Measurements from ENCODE around the gene CPXM2. TPM values are rescaled to one million over a fixed set of nuclear protein-coding genes. Genes with fewer than 3 reads are reported as not detected.

CPXM2 gene
- total RNA-seq, 1 donor from 2014 or later: 0.14 TPM

GRCh38 chr10:123795196-123795780 lies 96.3 kb downstream of the CPXM2 start:
- H3K27me3 Mint-ChIP-seq: peaks cover 13% of the 10 kb centered on the region
- no peak for DNase-seq (ENCODE audit: low spot score, unreplicated experiment)
- H3K36me3 Mint-ChIP-seq (ENCODE audit: insufficient read depth): no peaks in the 10 kb centered on the region
- no peak overlapping the region for H3K27ac Mint-ChIP-seq
- H3K9me3 Mint-ChIP-seq (ENCODE audit: low read depth): peaks cover 4% of the 10 kb centered on the region
- TF ChIP-seq, protein P1, sequence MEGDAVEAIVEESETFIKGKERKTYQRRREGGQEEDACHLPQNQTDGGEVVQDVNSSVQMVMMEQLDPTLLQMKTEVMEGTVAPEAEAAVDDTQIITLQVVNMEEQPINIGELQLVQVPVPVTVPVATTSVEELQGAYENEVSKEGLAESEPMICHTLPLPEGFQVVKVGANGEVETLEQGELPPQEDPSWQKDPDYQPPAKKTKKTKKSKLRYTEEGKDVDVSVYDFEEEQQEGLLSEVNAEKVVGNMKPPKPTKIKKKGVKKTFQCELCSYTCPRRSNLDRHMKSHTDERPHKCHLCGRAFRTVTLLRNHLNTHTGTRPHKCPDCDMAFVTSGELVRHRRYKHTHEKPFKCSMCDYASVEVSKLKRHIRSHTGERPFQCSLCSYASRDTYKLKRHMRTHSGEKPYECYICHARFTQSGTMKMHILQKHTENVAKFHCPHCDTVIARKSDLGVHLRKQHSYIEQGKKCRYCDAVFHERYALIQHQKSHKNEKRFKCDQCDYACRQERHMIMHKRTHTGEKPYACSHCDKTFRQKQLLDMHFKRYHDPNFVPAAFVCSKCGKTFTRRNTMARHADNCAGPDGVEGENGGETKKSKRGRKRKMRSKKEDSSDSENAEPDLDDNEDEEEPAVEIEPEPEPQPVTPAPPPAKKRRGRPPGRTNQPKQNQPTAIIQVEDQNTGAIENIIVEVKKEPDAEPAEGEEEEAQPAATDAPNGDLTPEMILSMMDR (IDR thresholded peaks at IDR 0.05; ENCODE audit: unreplicated experiment): no peak
- no peak overlapping the region for H3K4me3 Mint-ChIP-seq (ENCODE audit: low read depth)
- H3K4me1 Mint-ChIP-seq (ENCODE audit: low read depth): no peaks in the 10 kb centered on the region

DNA sequence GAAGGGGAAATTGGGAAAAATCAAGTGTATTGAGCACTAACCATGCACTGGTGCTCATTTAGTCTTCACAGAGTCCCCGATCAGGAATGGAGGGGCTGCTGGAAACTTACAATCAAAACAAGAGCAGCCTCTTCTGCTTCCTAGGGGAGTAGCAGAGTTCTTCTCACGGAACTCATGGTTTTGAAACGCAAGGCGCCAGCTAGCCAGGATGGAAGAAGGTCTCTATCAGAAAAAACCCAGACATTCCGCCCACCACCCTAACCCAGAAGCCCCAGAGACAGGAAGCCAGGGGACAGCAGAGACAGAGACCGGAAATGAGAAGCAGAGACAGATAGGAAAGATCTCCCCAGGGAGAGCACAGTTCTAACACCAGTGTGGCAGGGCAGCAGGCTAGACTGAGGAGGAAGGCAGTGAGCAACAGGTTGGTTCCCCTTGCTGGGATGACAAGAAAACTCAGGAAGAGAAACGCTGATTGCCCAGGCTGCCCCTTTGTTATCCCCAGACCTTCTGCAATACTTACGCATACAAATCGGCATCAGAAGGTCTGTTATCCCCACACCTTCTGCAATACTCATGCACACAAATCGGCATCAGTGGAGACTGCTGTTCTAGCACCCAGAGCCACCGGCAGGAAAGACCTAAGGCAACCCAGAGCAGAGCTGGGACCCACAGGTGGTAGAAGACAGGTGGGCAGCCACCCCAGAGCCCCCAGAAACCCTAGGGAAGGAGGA lies 99.2 kb downstream of the CPXM2 start:
- no peak for DNase-seq (ENCODE audit: low spot score, unreplicated experiment)
- H3K36me3 Mint-ChIP-seq (ENCODE audit: insufficient read depth): no peaks in the 10 kb centered on the region
- TF ChIP-seq, protein P1 (IDR thresholded peaks at IDR 0.05; ENCODE audit: unreplicated experiment): no peak

GRCh38 chr10:123790132-123790885 lies 101.3 kb downstream of the CPXM2 start:
- Mint-ChIP-seq H3K27me3 (peaks cover 17% of the 10 kb centered on the region), H3K9me3 (ENCODE audit: low read depth) (peaks cover 8% of the 10 kb centered on the region), H3K27ac (no peak overlapping the region), H3K36me3 (ENCODE audit: insufficient read depth) (no peaks in the 10 kb centered on the region), H3K4me1 (ENCODE audit: low read depth) (no peaks in the 10 kb centered on the region), H3K4me3 (ENCODE audit: low read depth) (no peak overlapping the region)
- TF ChIP-seq, protein P1 (IDR thresholded peaks at IDR 0.05; ENCODE audit: unreplicated experiment): no peak
- no peak for DNase-seq (ENCODE audit: low spot score, unreplicated experiment)

More for the DNA sequence above, 99.2 kb downstream of the CPXM2 start:
- Mint-ChIP-seq H3K27me3 (peaks cover 10% of the 10 kb centered on the region), H3K4me1 (ENCODE audit: low read depth) (no peaks in the 10 kb centered on the region), H3K9me3 (ENCODE audit: low read depth) (peaks cover 8% of the 10 kb centered on the region), H3K27ac (no peak overlapping the region), H3K4me3 (ENCODE audit: low read depth) (no peak overlapping the region)

DNA sequence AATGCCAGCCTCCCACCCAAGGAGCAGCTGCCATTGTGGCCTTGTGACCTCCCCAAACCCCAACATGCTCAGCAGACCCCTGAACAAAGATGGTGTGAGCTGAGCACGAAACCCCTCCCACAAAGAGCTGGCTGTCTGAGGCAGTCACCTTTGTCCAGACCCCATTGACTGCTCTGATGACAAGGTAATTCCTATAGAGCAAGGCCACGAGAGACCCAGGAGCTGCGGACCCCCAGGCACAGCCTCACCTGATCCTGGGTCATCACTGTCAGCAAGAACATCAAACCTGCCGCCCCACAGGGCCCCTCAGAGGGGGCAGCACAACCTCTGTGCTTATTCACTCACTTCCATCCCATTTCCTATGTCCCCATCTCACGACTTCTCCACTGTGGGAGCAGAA lies 102.6 kb downstream of the CPXM2 start:
- TF ChIP-seq, protein P1 (IDR thresholded peaks at IDR 0.05; ENCODE audit: unreplicated experiment): no peak
- Mint-ChIP-seq H3K36me3 (ENCODE audit: insufficient read depth) (no peaks in the 10 kb centered on the region), H3K4me1 (ENCODE audit: low read depth) (no peaks in the 10 kb centered on the region), H3K4me3 (ENCODE audit: low read depth) (no peak overlapping the region), H3K9me3 (ENCODE audit: low read depth) (peaks cover 8% of the 10 kb centered on the region), H3K27ac (no peak overlapping the region), H3K27me3 (peaks cover 21% of the 10 kb centered on the region)
- DNase-seq (ENCODE audit: low spot score, unreplicated experiment): no peak

GRCh38 chr10:123787566-123787965 lies 104.0 kb downstream of the CPXM2 start:
- Mint-ChIP-seq H3K27ac (no peak overlapping the region), H3K4me3 (ENCODE audit: low read depth) (no peak overlapping the region), H3K4me1 (ENCODE audit: low read depth) (no peaks in the 10 kb centered on the region), H3K9me3 (ENCODE audit: low read depth) (peaks cover 8% of the 10 kb centered on the region), H3K27me3 (peaks cover 29% of the 10 kb centered on the region), H3K36me3 (ENCODE audit: insufficient read depth) (no peaks in the 10 kb centered on the region)
- no peak for DNase-seq (ENCODE audit: low spot score, unreplicated experiment)
- TF ChIP-seq, protein P1 (IDR thresholded peaks at IDR 0.05; ENCODE audit: unreplicated experiment): no peak
